22Rv1 (cell line): Measurements from ENCODE around the gene NTMT2.
"Not testable (repeated sequence)": the region's sequence is repeated elsewhere in the genome, so short reads cannot be mapped to it uniquely, and the experiment has no call there.

ENCODE experiments used
- H3K27ac ChIP-seq: fragments of 450-650 bp; 2 replicates; pipeline ENCODE4 v1.5.1; 2017
- CTCF ChIP-seq: fragments of 450-650 bp; IDR thresholded peaks from 2 replicates; pipeline ENCODE4 v1.5.1; 2017; ENCODE audit warnings: mild to moderate bottlenecking
- ZFX ChIP-seq: fragments of 450-650 bp; IDR thresholded peaks from 2 replicates; pipeline ENCODE4 v1.6.1; 2017; ENCODE audit warnings: antibody characterized with exemption, borderline replicate concordance

Gene NTMT2

GRCh38 chr1:170145770-170146676 is at the start of gene NTMT2:
NTMT2 (plus strand) TSS chr1:170145959; CDS start chr1:170146108, 149 bp downstream.
- TF ChIP-seq ZFX (no peak), CTCF (no peak)
- H3K27ac ChIP-seq, result no peak within 1 kb of the TSS

- TF ChIP-seq ZFX (no peak), CTCF (no peak)
- H3K27ac ChIP-seq, result no peak overlapping the region
Observed at GRCh38 chr1:170095976-170096748, 49.6 kb upstream of the NTMT2 start.

GRCh38 chr1:170096806-170097340 is 48.9 kb upstream of the NTMT2 start:
- TF ChIP-seq ZFX (no peak), CTCF (no peak)
- H3K27ac ChIP-seq, result no peak overlapping the region

DNA sequence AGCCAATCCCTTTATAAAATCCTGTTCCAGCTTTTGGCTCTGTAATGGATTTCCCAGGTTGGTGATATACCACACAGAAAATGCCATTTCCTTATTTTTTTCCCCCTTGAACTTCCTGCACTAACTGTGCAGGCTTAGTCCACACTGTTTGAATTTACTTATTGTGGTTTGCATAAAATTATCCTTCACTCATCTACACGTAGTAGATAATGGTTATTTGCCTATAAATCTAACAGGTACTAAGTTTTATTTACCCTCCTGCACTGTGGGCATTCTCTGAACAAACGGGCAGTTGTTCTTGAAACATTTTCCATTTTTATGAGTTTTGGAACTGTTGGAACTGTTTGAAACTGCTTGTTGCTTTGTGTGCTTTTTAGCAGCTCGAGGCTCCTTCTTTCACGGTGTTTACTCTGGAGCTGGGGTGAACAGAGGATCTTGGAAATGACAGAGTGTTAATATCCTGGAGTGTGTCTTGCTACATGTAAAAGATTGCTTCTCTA is 48.3 kb upstream of the NTMT2 start:
- H3K27ac ChIP-seq, result no peak overlapping the region
- TF ChIP-seq ZFX, result no peak
- no peak for TF ChIP-seq CTCF

DNA sequence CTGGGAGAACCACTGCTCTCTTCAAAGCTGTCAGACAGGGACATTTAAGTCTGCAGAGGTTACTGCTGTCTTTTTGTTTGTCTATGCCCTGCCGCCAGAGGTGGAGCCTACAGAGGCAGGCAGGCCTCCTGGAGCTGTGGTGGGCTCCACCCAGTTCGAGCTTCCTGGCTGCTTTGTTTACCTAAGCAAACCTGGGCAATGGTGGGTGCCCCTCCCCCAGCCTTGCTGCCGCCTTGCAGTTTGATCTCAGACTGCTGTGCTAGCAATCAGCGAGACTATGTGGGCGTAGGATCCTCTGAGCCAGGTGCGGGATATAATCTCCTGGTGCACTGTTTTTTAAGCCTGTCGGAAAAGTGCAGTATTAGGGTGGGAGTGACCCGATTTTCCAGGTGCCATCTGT is 32.6 kb upstream of the NTMT2 start:
- H3K27ac ChIP-seq, result not testable (repeated sequence)

- TF ChIP-seq ZFX (no peak), CTCF (no peak)
- no peak overlapping the region for H3K27ac ChIP-seq
Observed at GRCh38 chr1:170114906-170115305, 30.9 kb upstream of the NTMT2 start.

GRCh38 chr1:170122366-170122765 is 23.4 kb upstream of the NTMT2 start:
- TF ChIP-seq CTCF (no peak), ZFX (no peak)
- no peak overlapping the region for H3K27ac ChIP-seq
